ENCODE results near the gene SHOC1. TPM values are rescaled to one million over a fixed set of nuclear protein-coding genes. Genes with fewer than 3 reads are reported as not detected.

The SHOC1 gene
- total RNA-seq, 1 experiment from 2014 or later = not detected

Other genes starting within 250 kb of the SHOC1 start
- gene PTGR1, start 195.3 kb downstream of the SHOC1 start, total RNA-seq (2014; rRNA removed; shearing (Covaris generic); ENCODE audit: low replicate concordance) = 95.6 and 116 TPM in 2 replicates
- 6.2 and 6.8 TPM in 2 replicates for gene DNAJC25, start 163.6 kb downstream of the SHOC1 start, total RNA-seq (2014; rRNA removed; shearing (Covaris generic); ENCODE audit: low replicate concordance)
- gene GNG10, start 133.3 kb downstream of the SHOC1 start, total RNA-seq (2014; rRNA removed; shearing (Covaris generic); ENCODE audit: low replicate concordance) = 78.1 and 89.8 TPM in 2 replicates
- 65.0 and 69.8 TPM in 2 replicates for gene UGCG, start 101.9 kb upstream of the SHOC1 start, total RNA-seq (2014; rRNA removed; shearing (Covaris generic); ENCODE audit: low replicate concordance)